GF-D8 (cell line): ENCODE data around the gene VSIR.

Experiments
- DNase-seq: peaks from one replicate; lab custom pipeline; 2025; lab: John Stamatoyannopoulos, UW

VSIR gene

DNA sequence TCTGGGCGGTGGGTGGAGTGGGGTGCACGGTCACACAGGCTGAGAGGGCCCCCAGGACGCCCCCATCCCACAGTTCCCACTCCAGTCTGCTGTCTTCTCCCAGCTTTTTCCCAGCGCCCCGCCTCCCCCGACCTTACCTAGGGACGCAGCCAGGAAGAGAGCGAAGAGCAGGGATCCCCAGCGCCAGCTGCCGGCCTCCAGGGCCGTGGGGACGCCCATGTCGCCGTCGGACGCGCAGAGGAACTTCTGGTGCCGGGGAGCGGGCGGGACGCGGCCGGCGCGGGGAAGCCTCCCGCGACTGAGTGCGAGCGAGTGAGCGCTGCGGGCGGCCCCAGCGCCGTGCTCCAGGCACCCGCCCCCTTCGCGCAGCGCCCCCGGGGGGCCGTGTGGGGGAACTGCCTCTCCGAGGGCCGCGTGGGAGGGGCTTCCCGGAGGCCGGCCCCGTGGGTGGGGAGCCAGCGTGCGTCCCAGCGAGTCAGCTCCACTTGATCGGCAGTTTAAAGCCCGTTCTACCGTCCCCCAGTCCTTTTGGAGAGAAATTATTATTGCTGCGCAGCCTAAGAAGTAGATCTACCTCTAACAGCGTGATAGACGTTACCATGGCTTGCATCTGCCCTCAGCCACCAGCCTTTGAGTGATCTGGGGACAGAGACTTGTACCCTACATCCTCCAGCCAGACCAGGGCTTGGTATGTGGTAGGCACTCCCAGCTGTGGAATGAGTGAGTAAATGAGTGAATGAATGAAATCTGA is at the start of gene VSIR:
VSIR (minus strand) TSS at position 300 of the 751 bp plus-strand sequence; CDS start at position 219, 81 bp downstream.
- peak; percentile 56 for DNase-seq

DNA sequence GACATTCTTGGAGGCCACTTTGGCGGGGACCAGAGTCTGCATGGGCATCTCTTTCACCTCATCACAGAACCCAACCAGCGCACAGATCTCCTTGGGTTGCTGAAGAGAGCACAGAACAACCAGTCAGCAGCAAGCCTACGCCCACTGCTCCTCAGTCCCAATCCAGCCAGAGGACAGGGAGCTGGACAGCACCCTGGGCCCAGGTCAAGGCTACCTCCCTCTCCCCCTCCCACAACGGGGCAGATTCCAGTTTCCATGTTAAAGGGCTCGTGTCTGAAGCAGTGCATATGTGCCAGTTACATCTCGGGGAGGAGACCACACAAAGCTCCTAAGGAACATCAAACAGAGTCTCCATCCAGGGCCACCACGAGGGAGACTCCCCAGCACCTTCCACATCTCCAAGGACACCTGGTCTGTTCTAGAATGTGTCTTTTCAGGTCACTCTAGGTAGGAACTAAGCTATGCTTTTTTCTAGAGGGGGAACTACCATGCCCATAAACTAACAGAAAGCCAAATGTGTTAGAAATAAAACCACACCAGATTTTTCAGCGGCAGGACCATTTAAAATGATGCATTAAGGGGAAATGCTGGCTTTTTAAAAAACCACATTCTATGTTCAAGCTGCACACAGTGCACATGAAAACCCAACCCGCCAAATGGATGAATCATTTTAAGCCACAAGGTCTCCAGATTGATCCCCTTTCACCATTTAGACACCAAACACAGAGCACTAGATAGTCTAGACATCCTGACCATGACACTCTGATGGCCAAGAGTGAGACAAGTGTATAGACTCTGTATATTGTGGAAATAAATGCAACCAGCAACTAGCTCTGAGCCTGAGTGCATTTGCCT is 48.8 kb upstream of the VSIR start:
- DNase-seq: no peak

DNA sequence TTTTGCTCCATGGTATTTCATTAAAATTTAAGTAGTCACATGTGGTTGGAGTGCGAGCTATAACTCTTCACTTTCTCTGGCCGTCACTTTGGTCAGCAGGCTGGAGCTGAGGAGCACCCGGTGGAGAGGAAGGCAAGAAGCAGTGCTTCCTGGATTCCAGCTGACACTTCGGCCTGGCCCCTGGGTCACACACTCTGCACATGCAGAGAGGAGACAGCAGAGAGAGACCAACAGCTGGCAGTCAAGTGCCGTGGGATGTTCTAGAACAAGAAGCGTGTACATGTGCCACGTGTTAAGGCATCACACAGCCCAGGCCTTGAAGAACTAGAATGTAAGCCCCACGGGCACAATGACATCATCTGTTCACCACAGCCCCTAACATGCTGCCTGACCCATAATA is 47.6 kb upstream of the VSIR start:
- no peak for DNase-seq

DNA sequence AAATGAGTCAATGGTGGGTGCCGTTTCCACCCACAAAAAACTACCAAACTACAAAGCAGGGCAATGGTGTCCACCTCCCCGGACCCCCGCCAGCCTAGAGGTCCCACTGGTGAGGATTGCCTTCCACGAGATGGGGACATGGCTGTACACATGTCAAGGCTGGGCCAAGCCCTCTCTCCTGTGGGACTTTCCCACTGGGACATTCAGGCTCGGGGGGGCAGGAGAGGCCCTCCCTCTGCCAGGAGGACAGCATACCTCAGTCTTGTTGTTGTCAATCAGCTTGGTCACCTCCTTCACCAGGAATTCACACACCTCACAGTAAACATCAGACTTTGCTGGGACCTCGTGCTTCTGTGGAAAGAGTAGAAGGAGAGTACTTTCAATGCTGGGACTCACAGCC is 46.7 kb upstream of the VSIR start:
- no peak for DNase-seq

DNA sequence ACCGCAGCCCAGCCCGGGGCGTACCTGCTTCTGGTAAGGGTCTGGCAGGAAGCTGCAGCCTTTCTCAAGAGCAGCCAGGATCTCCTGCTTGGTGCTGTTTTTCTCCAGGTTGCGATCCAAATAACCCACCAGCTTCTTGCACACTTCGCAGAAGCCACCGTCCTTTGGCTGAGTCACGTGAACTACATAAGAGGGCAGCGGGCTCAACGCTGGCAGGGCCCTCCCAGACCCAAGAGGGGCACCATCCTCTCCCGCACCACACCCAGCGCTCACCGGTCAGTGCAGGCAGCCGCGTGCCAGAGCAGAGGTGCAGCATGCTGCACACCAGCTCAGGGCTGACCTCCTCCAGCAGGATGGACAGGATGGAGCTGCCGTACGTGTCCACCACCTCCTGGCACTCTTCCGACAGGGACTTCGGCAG is 46.1 kb upstream of the VSIR start:
- no peak for DNase-seq

DNA sequence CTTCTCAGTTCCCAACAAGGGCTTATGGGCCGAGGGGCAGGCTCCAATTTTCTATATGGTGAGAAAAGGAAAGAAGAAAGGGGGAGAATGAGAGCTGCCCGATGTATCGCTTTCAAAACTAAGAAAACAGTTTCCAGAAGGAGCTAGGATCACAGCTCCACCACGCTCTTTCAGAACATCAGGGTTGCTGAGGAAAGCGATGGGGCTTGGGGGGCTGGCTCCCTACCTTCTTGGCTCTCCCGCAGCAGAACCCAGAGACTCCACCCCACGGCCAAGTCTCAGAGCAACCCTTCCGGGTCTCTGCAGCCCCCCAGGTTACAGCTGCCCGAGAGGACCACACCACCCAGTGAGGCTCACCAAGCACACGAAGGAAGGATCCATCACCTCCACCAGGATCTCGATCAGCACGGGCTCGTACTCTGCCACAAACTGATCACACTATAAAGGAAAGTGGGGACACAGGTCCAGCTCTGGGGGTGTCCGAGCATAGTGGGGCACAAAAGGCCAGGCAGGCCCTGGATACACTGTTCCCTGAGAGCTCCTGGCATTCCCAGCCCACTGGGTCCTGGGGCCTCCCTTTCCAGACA is 45.4 kb upstream of the VSIR start:
- DNase-seq: no peak

DNA sequence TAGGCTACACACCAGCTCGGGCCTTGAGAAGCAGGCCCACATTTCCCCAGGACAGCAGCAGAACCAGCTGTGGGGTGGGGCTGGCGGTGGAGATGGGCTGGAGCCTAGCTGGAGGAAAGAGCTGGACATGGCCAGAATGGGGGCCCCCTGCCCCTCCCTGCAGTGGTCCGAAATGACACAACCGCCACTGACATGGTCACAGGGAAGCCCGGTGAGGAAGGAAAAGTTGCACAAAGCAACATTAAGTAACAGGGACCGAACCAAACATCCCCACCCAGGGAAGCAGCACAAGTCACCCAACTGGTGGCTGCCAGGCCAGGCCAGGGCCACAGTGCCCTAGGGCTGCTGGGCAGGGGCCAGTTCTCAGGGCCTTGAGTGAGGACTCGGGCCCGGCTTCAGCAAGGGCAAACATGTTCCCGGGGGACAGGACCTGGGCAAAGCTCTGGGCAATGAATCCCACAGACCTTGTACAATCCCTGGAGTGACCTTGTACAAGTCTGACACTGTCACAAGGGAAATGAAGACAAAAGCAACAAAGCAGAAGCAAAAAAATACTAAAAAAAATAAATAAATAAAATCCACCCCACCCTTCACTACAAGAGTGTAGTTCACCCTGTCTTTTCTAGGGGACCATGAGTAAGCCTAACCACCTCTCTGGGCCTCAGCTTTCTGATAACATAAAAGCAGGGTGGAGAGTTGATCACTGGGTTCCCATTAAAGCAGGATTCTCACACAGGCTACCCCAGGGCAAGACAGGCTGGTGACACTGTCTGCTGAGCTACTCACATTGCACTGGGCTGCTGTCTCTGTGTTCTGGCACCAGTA is 44.7 kb upstream of the VSIR start:
- DNase-seq: no peak

DNA sequence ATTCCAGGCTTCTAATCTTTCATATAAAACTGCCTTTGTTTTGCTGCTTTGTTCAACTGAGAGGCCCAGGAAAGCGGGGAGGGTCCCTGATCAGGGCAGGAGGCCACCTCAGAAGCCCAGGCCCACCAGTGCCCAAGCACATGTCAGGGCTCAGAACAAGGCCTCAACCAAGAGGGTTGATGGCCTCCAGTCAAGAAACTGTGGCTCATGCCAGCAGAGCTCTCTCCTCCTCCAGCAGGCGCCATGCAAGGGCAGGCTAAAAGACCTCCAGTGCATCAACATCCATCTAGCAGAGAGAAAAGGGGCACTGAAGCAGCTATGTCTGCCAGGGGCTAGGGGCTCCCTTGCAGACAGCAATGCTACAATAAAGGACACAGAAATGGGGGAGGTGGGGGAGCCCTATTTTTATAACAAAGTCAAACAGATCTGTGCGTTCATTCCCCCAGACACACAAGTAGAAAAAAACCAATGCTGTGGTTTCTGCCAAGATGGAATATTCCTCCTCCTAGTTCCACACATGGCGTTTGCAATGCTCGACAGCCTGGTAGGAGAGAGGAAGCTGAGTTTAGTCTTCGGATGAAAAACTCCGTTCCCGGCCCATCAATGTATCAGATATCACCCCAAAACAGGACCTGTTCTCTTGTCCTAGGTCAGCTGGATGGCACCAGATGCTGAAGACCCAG is 43.8 kb upstream of the VSIR start:
- DNase-seq: no peak

DNA sequence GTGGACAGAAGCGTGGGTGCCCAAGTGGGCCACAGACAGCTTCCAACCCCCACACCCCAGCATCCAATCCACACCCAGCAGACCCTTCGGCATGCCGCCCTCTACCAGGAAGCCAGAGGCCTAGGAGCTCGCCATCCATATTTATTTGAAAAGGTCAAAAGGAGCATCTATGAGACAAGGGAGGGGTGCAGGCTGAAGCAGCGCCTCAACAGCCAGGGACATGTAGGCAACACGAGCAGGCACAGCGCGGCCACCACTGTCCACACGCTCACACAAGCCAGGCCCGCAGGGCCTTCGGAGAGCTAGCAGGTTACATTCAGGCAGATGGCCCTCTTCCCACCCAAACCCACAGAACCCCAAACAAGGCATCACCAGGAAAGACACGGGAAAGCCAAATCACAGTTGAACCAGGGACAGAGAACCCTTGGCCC is 43.1 kb upstream of the VSIR start:
- DNase-seq: no peak

DNA sequence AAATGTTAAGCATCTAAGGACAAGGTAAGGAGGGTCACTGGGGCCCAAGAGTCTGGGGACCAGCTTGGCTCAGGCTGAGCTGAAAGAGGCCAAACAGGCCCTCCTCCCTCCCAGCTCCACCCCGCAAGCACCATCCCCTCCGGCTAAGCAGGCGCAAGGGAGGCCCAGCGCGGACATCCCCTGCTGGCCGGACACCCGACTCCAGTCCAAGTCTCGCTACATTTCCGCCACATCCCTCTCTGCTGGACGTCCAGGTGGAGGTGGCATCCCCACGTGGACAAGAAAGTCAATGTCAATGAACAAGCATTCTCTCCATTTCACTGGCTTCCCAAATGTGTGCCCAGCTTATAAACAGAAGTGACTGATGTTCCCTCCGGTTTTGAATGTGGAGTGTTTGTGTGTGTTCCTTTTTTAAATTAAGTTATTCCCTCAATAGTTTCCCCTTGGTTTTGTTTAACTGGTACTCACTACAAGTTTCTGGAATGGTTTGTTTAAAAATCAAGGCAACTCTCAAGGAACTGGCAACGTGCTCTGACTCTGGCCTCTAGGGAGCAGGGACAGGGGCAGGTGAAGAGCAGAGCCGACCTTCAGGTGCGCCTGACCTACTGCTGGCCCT is 42.3 kb upstream of the VSIR start:
- DNase-seq: no peak

DNA sequence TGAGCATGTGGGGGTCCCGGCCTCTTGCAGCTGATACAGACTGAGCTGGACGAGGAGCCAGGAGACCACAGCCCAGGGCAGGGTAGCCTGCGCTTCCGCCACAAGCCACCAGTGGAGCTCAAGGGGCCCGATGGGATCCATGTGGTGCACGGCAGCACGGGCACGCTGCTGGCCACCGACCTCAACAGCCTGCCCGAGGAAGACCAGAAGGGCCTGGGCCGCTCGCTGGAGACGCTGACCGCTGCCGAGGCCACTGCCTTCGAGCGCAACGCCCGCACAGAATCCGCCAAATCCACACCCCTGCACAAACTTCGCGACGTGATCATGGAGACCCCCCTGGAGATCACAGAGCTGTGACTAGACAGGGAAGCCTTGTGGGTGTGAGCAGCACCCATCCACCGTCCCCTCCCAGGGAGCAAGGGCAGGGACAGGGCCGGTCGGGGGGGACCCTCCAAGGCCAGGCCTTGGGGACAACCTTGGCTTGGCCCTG is 41.6 kb upstream of the VSIR start:
- no peak for DNase-seq

DNA sequence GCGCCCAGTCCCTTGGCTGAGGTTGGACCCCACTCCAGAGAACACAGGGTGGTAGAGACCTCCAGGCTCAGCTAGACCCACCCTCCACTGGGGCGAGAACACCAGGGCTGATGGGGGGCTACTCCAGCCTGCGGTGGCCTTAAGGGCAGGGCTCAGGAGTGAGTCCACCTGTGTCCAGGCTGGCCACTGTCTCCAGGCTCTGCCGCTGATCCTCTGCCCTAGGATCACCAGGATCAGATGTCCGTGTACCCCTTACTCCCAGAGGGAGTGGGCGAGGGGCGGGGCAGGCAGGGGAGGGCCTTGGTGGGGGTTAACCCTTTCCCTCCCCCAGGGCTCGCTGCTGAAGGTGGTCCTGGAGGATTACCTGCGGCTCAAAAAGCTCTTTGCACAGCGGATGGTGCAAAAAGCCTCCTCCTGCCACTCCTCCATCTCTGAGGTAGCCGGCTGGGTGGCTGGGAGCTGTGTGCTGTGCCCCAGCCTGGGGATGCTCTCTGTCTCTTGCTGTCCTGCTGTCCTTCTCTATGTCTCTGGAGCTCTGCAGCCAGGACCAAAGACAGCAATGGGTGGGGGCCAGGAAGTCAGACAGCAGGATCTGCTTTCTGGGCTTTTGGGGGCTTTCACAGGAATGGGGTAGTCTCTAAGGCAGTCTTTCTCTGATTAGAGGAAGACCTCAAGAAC is 39.7 kb upstream of the VSIR start:
- no peak for DNase-seq

DNA sequence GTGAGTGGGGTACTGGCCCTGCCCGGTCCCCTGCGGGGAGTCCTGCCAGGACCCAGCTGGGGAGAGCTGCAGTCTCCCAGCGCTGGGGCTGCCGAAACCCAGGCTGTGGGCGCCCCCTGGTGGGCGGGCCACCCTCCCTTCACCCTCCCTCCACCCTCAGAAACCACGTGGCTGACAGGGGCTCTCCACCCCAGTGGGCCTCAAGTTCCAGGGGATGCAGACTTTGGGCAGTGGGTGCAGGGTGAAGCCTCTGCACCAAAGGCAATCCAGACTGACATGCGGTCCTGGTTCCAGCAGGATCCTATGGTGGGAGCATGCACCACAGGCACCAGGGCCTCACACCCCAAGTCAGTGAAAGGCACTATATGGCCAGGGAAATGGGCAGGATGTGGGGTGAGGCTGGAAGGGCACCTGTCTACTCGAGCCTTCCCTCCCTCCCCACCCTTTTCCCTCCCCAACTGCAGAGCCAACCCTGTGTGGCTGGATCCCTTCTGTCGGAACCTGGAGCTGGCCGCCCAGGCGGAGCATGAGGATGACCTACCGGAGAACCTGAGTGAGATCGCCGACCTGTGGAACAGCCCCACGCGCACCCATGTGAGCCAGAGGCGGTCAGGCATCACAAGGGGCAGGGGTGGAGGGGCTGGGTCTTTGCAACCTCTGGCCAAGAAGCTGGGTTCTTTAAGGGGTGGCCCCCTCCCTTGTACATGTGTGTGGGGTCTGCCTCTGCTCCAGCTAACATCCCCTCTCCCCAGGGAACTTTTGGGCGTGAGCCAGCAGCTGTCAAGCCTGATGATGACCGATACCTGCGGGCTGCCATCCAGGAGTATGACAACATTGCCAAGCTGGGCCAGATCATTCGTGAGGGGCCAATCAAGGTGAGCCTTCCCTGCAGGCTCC is 38.9 kb upstream of the VSIR start:
- DNase-seq: peak; percentile 27

DNA sequence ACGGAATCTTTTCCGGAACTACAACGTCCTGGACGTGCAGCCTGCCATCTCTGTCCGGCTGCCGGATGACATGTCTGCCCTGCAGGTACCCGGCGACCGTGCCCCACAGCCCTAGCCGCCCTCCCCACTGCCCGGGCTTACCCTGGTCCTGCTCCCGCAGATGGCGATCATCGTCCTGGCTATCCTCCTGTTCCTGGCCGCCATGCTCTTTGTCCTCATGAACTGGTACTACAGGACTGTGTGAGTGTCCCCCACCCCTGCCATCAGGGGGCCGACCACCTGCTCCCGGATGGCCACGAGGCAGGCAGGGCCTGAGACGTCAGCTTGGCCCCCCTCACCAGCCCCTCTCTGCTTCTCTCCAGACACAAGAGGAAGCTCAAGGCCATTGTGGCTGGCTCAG is 38.0 kb upstream of the VSIR start:
- no peak for DNase-seq

DNA sequence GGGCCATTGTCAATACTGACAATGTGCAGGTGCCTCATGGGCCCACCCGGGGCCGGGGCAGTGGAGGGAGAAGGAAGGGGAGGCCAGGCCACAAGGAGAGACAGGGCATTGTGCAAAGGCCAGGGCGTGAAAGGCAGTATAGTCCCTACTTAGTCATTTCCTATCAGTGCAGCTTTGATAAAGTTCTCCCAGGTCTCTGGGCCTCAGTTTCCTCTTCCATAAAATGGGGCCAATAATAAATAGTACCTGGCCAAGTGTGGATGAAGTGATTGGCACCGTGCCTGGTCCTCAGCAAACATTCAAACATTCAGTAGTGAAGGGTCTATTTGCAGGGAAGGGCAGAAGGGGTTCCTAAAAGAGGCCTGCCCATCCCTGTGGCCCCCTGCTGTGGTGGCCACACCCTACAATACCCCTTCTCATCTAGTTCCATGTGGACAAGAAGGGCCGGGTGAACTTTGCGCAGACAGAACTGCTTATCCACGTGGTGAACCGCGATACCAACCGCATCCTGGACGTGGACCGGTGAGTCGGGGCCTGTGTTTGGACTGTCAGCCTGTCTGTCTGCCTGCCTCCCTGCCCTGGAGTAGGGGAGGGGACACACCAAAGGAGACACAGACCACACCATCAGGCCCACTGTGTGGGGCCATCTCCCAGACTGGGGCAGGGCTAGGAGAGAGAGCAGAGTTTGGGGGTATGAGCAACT is 36.9 kb upstream of the VSIR start:
- DNase-seq: no peak

DNA sequence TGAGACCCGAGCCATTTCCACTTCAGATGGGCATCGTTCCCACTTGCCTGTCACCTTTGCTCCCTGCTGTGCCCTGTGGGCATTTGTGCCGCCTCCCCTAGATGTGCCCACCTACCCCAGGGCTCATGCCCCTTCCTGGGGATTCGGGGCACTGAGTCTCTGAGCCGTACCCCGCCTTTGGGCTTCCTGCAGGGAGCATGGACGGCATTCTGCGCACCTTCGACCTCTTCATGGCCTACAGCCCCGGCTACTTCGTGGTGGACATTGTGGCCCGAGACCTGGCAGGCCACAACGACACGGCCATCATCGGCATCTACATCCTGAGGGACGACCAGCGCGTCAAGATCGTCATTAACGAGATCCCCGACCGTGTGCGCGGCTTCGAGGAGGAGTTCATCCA is 36.3 kb upstream of the VSIR start:
- DNase-seq: no peak

DNA sequence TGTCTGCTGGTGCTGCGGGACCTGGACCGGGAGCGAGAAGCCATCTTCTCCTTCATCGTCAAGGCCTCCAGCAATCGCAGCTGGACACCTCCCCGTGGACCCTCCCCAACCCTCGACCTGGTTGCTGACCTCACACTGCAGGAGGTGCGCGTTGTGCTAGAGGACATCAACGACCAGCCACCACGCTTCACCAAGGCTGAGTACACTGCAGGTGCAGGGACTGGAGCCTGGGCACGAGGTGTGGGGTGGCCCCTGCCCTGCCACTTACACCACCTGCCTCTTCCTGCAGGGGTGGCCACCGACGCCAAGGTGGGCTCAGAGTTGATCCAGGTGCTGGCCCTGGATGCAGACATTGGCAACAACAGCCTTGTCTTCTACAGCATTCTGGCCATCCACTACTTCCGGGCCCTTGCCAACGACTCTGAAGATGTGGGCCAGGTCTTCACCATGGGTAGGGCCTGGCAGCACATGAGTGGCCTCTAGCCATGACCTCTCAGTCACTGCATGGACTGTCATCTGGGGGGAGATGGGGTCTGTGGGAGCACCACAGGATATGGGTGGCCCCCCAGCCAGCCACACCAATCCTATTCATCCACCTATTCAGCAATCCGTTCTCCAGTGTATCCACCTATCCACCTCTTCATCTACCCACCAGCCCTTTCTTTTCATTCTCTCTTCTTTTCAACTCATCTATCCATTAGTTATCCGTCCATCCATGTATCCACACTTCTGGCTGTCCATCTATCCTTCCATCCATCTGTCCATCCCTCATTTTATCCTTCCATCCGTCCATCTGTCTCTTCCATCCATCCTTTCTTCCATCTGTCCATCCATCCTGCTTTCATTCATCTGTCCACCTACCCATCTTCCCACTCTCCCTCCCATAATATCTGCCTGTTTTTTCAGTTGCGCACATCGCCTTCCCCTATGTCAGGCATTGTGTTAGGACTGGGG is 34.5 kb upstream of the VSIR start:
- no peak for DNase-seq
